ENCODE data around the gene TMEM86A. TPM values are rescaled to one million over a fixed set of nuclear protein-coding genes. Genes with fewer than 3 reads are reported as not detected.

Gene TMEM86A
- total RNA-seq, 2 donors from 2014 or later, result 0.21 to 0.59 TPM

GRCh38 chr11:18722293-18722637 is 23.7 kb downstream of the TMEM86A start:
- Mint-ChIP-seq H3K36me3 (no peaks in the 10 kb centered on the region), H3K27ac (no peak overlapping the region), H3K9me3 (no peaks in the 10 kb centered on the region), H3K4me1 (ENCODE audit: low read depth in 2 of 2) (peaks cover 5 to 12% of the 10 kb centered on the region in 2 donors), H3K27me3 (peaks cover 3 to 10% of the 10 kb centered on the region in 2 donors), H3K4me3 (peak overlapping the region; percentile 91)
- no peak for DNase-seq (ENCODE audit: low spot score)
- no peak for ATAC-seq

- peaks cover 5 to 19% of the 10 kb centered on the region in 2 donors for H3K4me1 Mint-ChIP-seq (ENCODE audit: low read depth in 2 of 2)
- no peak overlapping the region for H3K27ac Mint-ChIP-seq
- H3K4me3 Mint-ChIP-seq, result no peak overlapping the region
- ATAC-seq (no peak), DNase-seq (ENCODE audit: low spot score) (no peak)
- H3K36me3 Mint-ChIP-seq, result no peaks in the 10 kb centered on the region
- no peaks in the 10 kb centered on the region for H3K27me3 Mint-ChIP-seq
- H3K9me3 Mint-ChIP-seq, result no peaks in the 10 kb centered on the region
These were observed 25.4 kb downstream of the TMEM86A start for GRCh38 chr11:18723991-18724390.

GRCh38 chr11:18726040-18726439 is 27.5 kb downstream of the TMEM86A start, which contains the start of gene IGSF22:
Gene IGSF22 (minus strand): TSS chr11:18726188. CDS start chr11:18724236, 1,952 bp downstream.
- H3K36me3 Mint-ChIP-seq, result no peaks in the 10 kb centered on the region
- ATAC-seq, result no peak
- H3K4me1 Mint-ChIP-seq (ENCODE audit: low read depth in 2 of 2), result peaks cover 3 to 11% of the 10 kb centered on the region in 2 donors

GRCh38 chr11:18727479-18728236 is 29.1 kb downstream of the TMEM86A start:
- H3K4me1 Mint-ChIP-seq (ENCODE audit: low read depth in 2 of 2), result peaks cover 3 to 7% of the 10 kb centered on the region in 2 donors
- no peak overlapping the region for H3K4me3 Mint-ChIP-seq
- peak in 1 of 2 donors; percentile 67 for ATAC-seq
- DNase-seq (ENCODE audit: low spot score), result no peak
- no peaks in the 10 kb centered on the region for H3K9me3 Mint-ChIP-seq
- H3K27ac Mint-ChIP-seq, result no peak overlapping the region
- H3K27me3 Mint-ChIP-seq, result no peaks in the 10 kb centered on the region
- no peaks in the 10 kb centered on the region for H3K36me3 Mint-ChIP-seq

More at GRCh38 chr11:18726040-18726439, 27.5 kb downstream of the TMEM86A start, which contains the start of gene IGSF22:
- H3K27ac Mint-ChIP-seq, result no peak within 1 kb of the TSS
- no peak within 1 kb of the TSS for H3K4me3 Mint-ChIP-seq
- no peaks in the 10 kb centered on the region for H3K27me3 Mint-ChIP-seq
- H3K9me3 Mint-ChIP-seq, result no peaks in the 10 kb centered on the region
- no peak for DNase-seq (ENCODE audit: low spot score)

GRCh38 chr11:18728658-18729057 is 30.1 kb downstream of the TMEM86A start:
- no peak for ATAC-seq
- Mint-ChIP-seq H3K27ac (no peak overlapping the region), H3K9me3 (no peaks in the 10 kb centered on the region), H3K4me1 (ENCODE audit: low read depth in 2 of 2) (peaks cover 3 to 7% of the 10 kb centered on the region in 2 donors), H3K4me3 (no peak overlapping the region), H3K36me3 (no peaks in the 10 kb centered on the region), H3K27me3 (no peaks in the 10 kb centered on the region)
- DNase-seq (ENCODE audit: low spot score), result no peak

GRCh38 chr11:18729426-18729825 is 30.8 kb downstream of the TMEM86A start:
- ATAC-seq (no peak), DNase-seq (ENCODE audit: low spot score) (no peak)
- Mint-ChIP-seq H3K4me3 (no peak overlapping the region), H3K4me1 (ENCODE audit: low read depth in 2 of 2) (peaks cover 3 to 7% of the 10 kb centered on the region in 2 donors), H3K36me3 (no peaks in the 10 kb centered on the region), H3K27me3 (no peaks in the 10 kb centered on the region), H3K27ac (no peak overlapping the region), H3K9me3 (no peaks in the 10 kb centered on the region)

- Mint-ChIP-seq H3K27ac (no peak overlapping the region), H3K4me3 (no peak overlapping the region), H3K27me3 (no peaks in the 10 kb centered on the region), H3K36me3 (no peaks in the 10 kb centered on the region), H3K4me1 (ENCODE audit: low read depth in 2 of 2) (peaks cover 3 to 7% of the 10 kb centered on the region in 2 donors), H3K9me3 (no peaks in the 10 kb centered on the region)
- no peak for DNase-seq (ENCODE audit: low spot score)
- no peak for ATAC-seq
These were observed 31.4 kb downstream of the TMEM86A start for GRCh38 chr11:18730020-18730419.

GRCh38 chr11:18731441-18731840 is 32.9 kb downstream of the TMEM86A start:
- no peak overlapping the region for H3K4me3 Mint-ChIP-seq
- no peaks in the 10 kb centered on the region for H3K9me3 Mint-ChIP-seq
- ATAC-seq (no peak), DNase-seq (ENCODE audit: low spot score) (no peak)
- H3K27ac Mint-ChIP-seq, result no peak overlapping the region
- peaks cover 0 to 2% of the 10 kb centered on the region in 2 donors for H3K27me3 Mint-ChIP-seq
- H3K4me1 Mint-ChIP-seq (ENCODE audit: low read depth in 2 of 2), result peaks cover 3 to 7% of the 10 kb centered on the region in 2 donors
- H3K36me3 Mint-ChIP-seq, result no peaks in the 10 kb centered on the region

- Mint-ChIP-seq H3K4me3 (no peak overlapping the region), H3K27ac (no peak overlapping the region), H3K27me3 (peaks cover 0 to 2% of the 10 kb centered on the region in 2 donors), H3K9me3 (no peaks in the 10 kb centered on the region), H3K36me3 (no peaks in the 10 kb centered on the region), H3K4me1 (ENCODE audit: low read depth in 2 of 2) (peaks cover 3 to 7% of the 10 kb centered on the region in 2 donors)
- ATAC-seq (peak; percentile 61), DNase-seq (ENCODE audit: low spot score) (peak; percentile 60)
These were observed 33.6 kb downstream of the TMEM86A start for GRCh38 chr11:18731949-18732821.

- ATAC-seq, result no peak
- H3K9me3 Mint-ChIP-seq, result no peaks in the 10 kb centered on the region
- no peak overlapping the region for H3K27ac Mint-ChIP-seq
- DNase-seq (ENCODE audit: low spot score), result no peak
- H3K36me3 Mint-ChIP-seq, result no peaks in the 10 kb centered on the region
- H3K4me1 Mint-ChIP-seq (ENCODE audit: low read depth in 2 of 2), result peaks cover 0 to 3% of the 10 kb centered on the region in 2 donors
- H3K4me3 Mint-ChIP-seq, result no peak overlapping the region
- peaks cover 0 to 2% of the 10 kb centered on the region in 2 donors for H3K27me3 Mint-ChIP-seq
These were observed 34.6 kb downstream of the TMEM86A start for GRCh38 chr11:18733202-18733601.

- no peak for DNase-seq (ENCODE audit: low spot score)
- H3K27ac Mint-ChIP-seq, result no peak overlapping the region
- H3K9me3 Mint-ChIP-seq, result no peaks in the 10 kb centered on the region
- ATAC-seq, result no peak
- no peaks in the 10 kb centered on the region for H3K36me3 Mint-ChIP-seq
- H3K27me3 Mint-ChIP-seq, result peaks cover 2 to 7% of the 10 kb centered on the region in 2 donors
- H3K4me3 Mint-ChIP-seq, result no peak overlapping the region
- peaks cover 0 to 5% of the 10 kb centered on the region in 2 donors for H3K4me1 Mint-ChIP-seq (ENCODE audit: low read depth in 2 of 2)
These were observed 38.1 kb downstream of the TMEM86A start for GRCh38 chr11:18736590-18737148.

GRCh38 chr11:18737642-18738041 is 39.1 kb downstream of the TMEM86A start:
- H3K27me3 Mint-ChIP-seq, result peaks cover 2 to 7% of the 10 kb centered on the region in 2 donors
- H3K9me3 Mint-ChIP-seq, result no peaks in the 10 kb centered on the region
- DNase-seq (ENCODE audit: low spot score) (no peak), ATAC-seq (no peak)
- no peaks in the 10 kb centered on the region for H3K36me3 Mint-ChIP-seq
- H3K4me1 Mint-ChIP-seq (ENCODE audit: low read depth in 2 of 2), result peaks cover 0 to 2% of the 10 kb centered on the region in 2 donors
- H3K4me3 Mint-ChIP-seq, result no peak overlapping the region
- no peak overlapping the region for H3K27ac Mint-ChIP-seq

- H3K4me3 Mint-ChIP-seq, result no peak overlapping the region
- H3K4me1 Mint-ChIP-seq (ENCODE audit: low read depth in 2 of 2), result peaks cover 0 to 2% of the 10 kb centered on the region in 2 donors
These were observed 41.1 kb downstream of the TMEM86A start for GRCh38 chr11:18739685-18740084.

More at GRCh38 chr11:18739685-18740084, 41.1 kb downstream of the TMEM86A start:
- Mint-ChIP-seq H3K27me3 (peaks cover 2 to 7% of the 10 kb centered on the region in 2 donors), H3K9me3 (no peaks in the 10 kb centered on the region), H3K36me3 (no peaks in the 10 kb centered on the region), H3K27ac (no peak overlapping the region)
- no peak for DNase-seq (ENCODE audit: low spot score)
- no peak for ATAC-seq

All from natural killer cell treated with Interleukin-12 subunit alpha and Interleukin-12 subunit beta and Interleukin-15 and Interleukin-18, amount 100 ng/mL, for 72 hours (primary cell).